GM04503 (cell line): ENCODE results near the gene TMEM127.

Experiments
- DNase-seq: peaks from one replicate; pipeline ENCODE4 v3.0.0-alpha.2; 2012; ENCODE audit warnings: low read depth

TMEM127 gene

DNA sequence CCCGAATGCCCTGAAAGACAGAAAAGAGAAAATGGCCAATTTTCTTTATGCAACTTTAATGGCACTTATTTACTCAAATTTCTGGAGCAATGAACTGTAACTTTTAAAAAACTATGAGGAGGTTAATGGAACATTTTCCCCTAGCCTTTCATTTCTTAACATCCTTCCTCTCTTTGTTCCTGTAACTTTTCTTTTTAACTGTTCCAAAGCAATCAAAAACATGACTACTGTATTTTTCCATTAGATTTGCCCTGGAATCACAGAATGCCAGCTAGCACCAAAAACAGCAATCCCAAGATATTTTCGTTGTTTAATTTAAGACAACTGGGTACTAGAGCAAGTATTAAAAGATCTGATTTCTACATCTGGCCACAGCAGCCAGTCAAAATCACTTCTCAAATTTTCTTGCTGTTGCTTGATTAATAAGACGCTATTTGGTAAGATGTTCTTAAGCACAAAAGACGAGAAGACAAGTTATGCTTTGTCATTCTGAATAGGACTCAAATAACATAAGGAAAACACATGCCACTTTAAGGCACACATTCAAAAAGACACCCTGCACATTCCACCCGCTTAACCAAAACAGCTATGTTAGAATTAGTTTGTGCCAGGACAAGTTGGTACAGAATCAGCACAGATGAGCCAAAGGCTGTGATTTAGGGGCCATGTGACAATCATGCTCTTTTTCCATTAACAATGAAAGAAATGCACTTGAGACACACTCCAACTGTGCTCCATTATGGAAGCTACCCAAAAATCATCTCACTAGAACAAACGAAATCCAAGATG lies 60.8 kb downstream of the TMEM127 start:
- DNase-seq, result no peak

DNA sequence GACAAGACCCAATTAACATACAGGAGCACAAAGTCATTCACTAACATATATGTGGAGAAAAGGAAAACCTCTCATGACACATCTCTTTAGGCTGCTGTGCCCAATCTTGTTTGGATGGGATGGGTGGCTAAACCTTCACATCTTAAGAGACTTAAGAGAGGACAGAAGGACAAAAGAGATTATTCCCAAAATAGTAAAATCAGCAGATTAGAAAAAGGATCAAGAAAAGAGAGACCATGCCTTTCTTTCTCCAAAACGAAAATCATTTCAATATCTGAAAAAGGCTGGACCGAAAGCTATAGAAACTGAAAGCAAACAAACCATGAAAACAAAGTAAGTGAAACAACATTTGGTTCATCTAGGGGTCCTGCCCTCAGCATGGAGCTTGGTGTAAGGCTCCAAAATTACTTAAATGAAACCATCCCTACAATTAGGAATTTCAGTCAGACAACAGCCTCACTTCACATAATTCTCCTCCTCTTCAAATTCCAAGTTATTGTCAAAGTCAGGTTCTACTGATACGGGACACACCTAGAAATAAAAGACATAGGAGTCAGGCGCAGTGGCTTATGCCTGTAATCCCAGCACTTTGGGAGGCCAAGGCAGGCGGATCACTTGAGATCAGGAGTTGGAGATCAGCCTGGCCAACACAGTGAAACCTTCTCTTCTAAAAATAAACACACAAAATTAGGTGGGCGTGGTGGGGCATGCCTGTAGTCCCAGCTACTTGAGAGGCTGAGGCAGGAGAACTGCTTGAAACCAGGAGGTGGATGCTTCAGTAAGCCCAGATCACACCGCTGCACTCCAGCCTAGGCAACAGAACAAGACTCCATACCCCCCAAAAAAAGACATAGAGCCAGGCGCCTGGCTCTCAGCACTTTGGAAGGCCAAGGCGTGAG lies 62.4 kb downstream of the TMEM127 start:
- DNase-seq, result no peak

DNA sequence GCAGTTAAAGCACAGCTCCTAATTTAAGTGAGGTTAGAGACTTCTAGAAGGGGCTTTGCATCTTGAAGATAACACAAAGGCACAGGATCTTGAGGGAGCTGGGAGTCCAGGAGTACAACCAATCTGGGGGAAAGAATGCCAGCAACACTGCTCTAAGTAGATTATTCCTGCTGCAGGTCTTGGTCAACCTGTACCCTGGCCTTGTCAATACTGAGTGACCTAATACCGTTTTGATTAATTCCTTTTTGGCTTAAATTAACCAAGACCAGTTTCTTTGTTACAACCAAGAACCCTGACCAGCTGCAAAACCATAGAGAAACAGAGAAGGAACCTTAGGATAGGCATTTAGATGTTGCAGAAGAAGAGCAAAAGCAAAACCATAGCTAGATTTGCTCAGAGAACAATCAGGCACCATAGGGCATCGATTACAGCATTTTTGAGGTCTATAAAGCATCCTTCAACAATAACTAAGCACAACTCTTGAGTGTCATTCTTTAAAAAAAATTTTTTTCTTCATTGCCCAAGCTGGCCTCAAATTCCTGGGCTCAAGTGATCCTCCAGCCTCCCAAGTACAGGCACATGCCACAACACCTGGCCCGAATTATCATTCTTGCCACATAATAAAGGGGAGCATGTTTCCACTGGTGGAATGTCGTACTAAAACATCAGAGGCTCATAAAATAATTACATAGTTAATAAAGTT lies 63.5 kb downstream of the TMEM127 start:
- peak; percentile 49 for DNase-seq

DNA sequence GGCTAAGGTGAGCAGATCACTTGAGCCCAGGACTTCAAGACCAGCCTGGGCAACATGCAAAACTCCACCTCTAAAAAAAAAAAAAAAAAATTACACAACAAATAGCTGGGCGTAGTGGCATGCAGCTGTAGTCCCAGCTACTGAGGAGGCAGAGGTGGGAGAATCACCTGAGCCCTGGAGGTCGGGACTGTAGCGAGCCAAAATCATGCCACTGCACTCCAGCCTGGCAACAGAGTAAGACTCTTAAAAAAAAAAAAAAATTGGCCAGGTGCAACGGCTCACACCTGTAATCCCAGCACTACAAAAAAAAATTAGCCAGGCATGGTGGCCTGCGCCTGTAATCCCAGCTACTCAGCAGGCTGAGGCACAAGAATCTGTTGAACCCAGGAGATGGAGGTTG lies 64.5 kb downstream of the TMEM127 start:
- no peak for DNase-seq

DNA sequence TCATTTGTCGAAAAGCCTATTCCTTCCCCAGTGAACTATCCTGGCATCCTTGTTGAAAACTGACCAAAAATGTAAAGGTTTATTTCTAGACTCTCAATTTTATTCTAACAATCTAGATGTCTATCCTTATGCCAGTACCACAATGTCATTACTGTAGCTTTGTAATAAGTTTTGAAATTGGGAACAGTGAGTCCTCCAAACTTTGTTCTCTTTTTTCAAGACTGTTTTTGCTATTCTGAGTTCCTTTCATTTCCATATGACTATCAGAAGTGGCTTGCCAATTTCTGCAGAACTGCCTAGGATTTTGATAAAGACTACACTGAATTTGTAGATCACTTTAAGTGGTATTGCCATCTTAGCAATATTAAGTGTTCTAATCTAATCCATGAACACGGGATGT lies 66.9 kb downstream of the TMEM127 start:
- DNase-seq, result no peak
